Measurements from ENCODE around the gene MYBPC3. TPM values are rescaled to one million over a fixed set of nuclear protein-coding genes. Genes with fewer than 3 reads are reported as not detected.

The MYBPC3 gene
- total and polyA plus RNA-seq, 10 of the 15 experiments (the other 5 are each of a cell fraction or from before 2014, with no cell fraction given) = 0.03 to 0.08 (median 0.03) TPM; not detected in 7

DNA sequence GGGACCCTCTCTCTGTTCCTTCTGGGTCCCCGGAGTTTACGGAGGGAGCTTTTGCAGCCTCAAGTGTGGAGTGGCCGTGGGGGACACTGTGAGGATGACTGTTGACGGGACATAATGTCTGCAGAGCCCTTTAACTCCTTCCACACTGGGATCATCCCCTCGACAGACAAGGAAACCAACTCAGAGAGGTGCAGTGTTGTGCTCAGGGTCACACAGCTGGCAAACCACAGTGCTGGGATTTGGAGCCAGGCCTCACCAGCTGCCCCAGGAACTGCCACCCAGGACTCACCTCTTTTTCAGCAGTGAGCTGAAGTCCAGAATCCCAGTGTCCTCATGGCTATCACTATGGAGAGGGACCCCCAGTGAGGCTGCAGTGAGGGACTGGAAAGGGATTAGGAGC is 5.4 kb downstream of the MYBPC3 start:
- DNase-seq (ENCODE audit: low read depth, low spot score) = no peak
- BruUV-seq (replicated peaks) = no TSS peak
- POLR2A ChIA-PET = no interaction called here
- FAIRE-seq = no peak
- no peaks in the 10 kb centered on the region for H3K9me3 ChIP-seq (replicated peaks; ENCODE audit: control insufficient read depth, insufficient read depth, low read length)
- CTCF ChIA-PET = interaction anchor here (0.6 kb wide), 1 partner anchor 31 kb away, joined by 4 read pairs; no protein-coding TSS in a partner anchor
- H3K9ac ChIP-seq (ENCODE audit: control insufficient read depth, insufficient read depth, low read length) = no peak overlapping the region
- 41% methylated on average over 5 of the region's 5 CpGs for WGBS (ENCODE audit: insufficient coverage, insufficient replicate concordance, low lambda C conversion rate, missing lambda C conversion rate)
- no peak overlapping the region for H3K27ac ChIP-seq (ENCODE audit: control insufficient read depth, insufficient read depth)
- intact Hi-C loops (cut with micrococcal nuclease; ENCODE audit: unreplicated experiment) = loop anchor here (5.0 kb wide), 1 partner anchor 170 kb away; the partner anchor contains the start of gene ARFGAP2
- H3K79me2 ChIP-seq (ENCODE audit: control insufficient read depth, insufficient read depth, low read length) = no peaks in the 10 kb centered on the region
- no peak for TF ChIP-seq ESRRA (IDR thresholded peaks at IDR 0.05; ENCODE audit: low read length)
- TF ChIP-seq, protein P1, sequence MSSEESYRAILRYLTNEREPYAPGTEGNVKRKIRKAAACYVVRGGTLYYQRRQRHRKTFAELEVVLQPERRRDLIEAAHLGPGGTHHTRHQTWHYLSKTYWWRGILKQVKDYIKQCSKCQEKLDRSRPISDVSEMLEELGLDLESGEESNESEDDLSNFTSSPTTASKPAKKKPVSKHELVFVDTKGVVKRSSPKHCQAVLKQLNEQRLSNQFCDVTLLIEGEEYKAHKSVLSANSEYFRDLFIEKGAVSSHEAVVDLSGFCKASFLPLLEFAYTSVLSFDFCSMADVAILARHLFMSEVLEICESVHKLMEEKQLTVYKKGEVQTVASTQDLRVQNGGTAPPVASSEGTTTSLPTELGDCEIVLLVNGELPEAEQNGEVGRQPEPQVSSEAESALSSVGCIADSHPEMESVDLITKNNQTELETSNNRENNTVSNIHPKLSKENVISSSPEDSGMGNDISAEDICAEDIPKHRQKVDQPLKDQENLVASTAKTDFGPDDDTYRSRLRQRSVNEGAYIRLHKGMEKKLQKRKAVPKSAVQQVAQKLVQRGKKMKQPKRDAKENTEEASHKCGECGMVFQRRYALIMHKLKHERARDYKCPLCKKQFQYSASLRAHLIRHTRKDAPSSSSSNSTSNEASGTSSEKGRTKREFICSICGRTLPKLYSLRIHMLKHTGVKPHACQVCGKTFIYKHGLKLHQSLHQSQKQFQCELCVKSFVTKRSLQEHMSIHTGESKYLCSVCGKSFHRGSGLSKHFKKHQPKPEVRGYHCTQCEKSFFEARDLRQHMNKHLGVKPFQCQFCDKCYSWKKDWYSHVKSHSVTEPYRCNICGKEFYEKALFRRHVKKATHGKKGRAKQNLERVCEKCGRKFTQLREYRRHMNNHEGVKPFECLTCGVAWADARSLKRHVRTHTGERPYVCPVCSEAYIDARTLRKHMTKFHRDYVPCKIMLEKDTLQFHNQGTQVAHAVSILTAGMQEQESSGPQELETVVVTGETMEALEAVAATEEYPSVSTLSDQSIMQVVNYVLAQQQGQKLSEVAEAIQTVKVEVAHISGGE (CRISPR knock-in tag; IDR thresholded peaks at IDR 0.05) = no peak
- no peak for TF ChIP-seq ZNF217 (IDR thresholded peaks at IDR 0.05)
- TF ChIP-seq HDAC2 (IDR thresholded peaks at IDR 0.05) = no peak
- no peak for TF ChIP-seq SREBF2 (IDR thresholded peaks at IDR 0.05; ENCODE audit: low read length)
- no peak for TF ChIP-seq BCL11A (IDR thresholded peaks at IDR 0.05; ENCODE audit: low read depth, low read length)
- no peak for TF ChIP-seq PML (IDR thresholded peaks at IDR 0.05; ENCODE audit: low read length)
- TF ChIP-seq CHD4 (IDR thresholded peaks at IDR 0.05) = no peak
- TF ChIP-seq TBL1XR1 (IDR thresholded peaks at IDR 0.05; ENCODE audit: low read depth, low read length) = no peak
- TF ChIP-seq LARP7 (IDR thresholded peaks at IDR 0.05) = no peak
- no peak overlapping the region for H3K4me3 ChIP-seq
- no peak overlapping the region for H2AFZ ChIP-seq (ENCODE audit: control insufficient read depth, low read depth, low read length)
- no peak for ATAC-seq
- SMC1A ChIA-PET (ENCODE audit: uncharacterized antibody, unreplicated experiment) = interaction anchor here (1.0 kb wide), 1 partner anchor 74 kb away, joined by 4 read pairs; no protein-coding TSS in a partner anchor
- in situ Hi-C loops (cut with MboI) = no loop called here
- no peaks in the 10 kb centered on the region for H4K20me1 ChIP-seq (ENCODE audit: control insufficient read depth, insufficient read depth)
- no peaks in the 10 kb centered on the region for H3K4me1 ChIP-seq (ENCODE audit: control insufficient read depth, insufficient read depth, low read length)
- H3K36me3 ChIP-seq (ENCODE audit: control insufficient read depth in 2 of 2, insufficient read depth in 2 of 2, low read length in 1 of 2) = no peaks in the 10 kb centered on the region
- H3K4me2 ChIP-seq (ENCODE audit: control insufficient read depth, insufficient read depth) = no peak overlapping the region
- RAD21 ChIA-PET (ENCODE audit: unreplicated experiment) = no interaction called here
- no peaks in the 10 kb centered on the region; a peak in 2 of 4 replicates for H3K27me3 ChIP-seq (replicated peaks in 1 of 2; ENCODE audit: control insufficient read depth in 2 of 2, insufficient read depth in 2 of 2, low read length in 1 of 2)

Measured in GM12878 (cell line).